Left hindlimb (tissue), 1 donor: Measurements from ENCODE around the gene GRK1.
A peak's percentile ranks its signal among the peaks of the same experiment; 100 is the strongest.
"Not testable (repeated sequence)": the region's sequence is repeated elsewhere in the genome, so short reads cannot be mapped to it uniquely, and the experiment has no call there.

Experiments used
- DNase-seq: peaks from one replicate; pipeline ENCODE4 v3.0.0-alpha.2; 2018

Gene GRK1

DNA sequence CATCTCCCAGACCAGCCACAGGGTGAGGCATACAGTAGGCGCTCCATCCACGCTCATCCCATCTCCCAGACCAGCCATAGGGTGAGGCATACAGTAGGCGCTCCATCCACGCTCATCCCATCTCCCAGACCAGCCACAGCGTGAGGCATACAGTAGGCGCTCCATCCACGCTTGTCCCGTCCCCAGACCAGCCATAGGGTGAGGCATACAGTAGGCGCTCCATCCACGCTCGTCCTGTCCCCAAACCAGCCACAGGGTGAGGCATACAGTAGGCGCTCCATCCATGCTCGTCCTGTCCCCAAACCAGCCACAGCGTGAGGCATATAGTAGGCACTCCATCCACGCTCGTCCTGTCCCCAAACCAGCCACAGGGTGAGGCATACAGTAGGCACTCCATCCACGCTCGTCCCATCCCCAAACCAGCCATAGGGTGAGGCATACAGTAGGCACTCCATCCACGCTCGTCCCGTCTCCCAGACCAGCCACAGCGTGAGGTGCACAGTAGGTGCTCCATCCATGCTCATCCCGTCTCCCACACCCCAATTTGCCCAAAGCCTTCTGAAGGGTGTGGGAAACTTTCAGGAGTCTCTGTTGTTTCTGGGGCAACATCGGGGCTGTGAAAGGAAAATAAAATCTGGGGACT is 78.6 kb downstream of the GRK1 start:
- DNase-seq = not testable (repeated sequence)

DNA sequence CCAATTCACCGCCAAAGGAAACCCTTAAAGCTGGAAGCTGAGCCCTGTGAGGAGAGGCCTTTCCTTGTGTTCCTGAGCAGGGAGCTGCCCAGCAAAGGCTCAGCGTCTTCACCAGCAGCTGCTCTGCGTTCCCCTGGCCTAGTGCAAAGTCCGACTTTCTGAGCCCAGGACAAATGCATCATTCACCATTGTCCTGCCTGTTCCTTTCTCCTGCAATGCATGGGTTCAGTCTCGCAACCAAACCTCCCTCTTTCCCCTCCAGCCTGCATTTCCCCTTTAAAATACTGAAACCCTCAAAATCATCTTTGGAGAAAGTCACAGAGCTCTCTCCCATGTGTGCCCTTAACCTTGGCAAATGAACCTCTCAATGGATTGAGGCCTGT is 79.1 kb downstream of the GRK1 start:
- no peak for DNase-seq

DNA sequence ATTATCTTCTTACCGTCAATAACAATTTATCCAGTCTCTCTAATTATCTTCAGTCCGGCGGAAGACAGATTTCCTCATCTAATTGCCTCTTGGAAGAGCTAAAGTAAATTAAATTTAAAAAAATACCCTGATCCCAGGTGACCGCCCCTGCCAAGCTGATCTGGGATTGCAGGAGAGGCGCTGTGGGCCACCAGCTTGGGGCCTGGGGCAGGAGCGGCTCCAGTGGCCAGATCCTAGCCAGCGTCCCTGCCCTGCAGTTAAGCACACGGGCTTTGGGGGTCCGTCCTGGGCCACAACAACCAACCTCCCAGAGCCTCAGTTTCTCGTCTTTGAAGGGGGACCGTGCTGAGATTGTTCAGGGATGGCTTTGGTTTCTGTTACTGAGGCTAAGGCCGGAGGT is 79.7 kb downstream of the GRK1 start:
- DNase-seq = peak; percentile 21

DNA sequence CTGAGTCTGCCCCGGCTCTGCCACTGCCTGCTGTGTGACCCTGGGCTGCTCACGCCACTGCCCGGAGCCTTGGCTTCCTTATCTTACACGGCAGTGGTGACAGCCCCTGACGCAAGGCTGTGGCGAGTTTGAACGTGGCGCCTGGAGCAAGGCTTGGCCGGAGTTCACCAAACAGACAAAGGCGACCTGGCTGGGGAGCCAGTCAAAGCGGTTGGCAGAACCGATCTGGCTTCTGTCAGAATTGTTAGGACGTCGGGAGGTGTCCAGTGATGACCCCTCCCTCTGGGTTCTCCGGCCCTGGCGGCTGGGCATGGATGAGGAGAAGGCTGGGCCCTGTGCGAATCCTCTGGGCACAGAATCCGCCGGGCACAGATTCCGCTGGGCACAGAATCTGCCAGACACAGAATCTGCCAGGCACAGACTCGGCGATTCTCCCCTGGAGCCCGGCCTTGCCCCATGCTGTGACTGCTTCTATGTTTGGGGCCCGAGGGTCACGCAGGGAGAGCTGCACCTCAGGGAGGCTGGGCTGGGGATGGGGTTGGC is 80.3 kb downstream of the GRK1 start:
- DNase-seq = no peak

DNA sequence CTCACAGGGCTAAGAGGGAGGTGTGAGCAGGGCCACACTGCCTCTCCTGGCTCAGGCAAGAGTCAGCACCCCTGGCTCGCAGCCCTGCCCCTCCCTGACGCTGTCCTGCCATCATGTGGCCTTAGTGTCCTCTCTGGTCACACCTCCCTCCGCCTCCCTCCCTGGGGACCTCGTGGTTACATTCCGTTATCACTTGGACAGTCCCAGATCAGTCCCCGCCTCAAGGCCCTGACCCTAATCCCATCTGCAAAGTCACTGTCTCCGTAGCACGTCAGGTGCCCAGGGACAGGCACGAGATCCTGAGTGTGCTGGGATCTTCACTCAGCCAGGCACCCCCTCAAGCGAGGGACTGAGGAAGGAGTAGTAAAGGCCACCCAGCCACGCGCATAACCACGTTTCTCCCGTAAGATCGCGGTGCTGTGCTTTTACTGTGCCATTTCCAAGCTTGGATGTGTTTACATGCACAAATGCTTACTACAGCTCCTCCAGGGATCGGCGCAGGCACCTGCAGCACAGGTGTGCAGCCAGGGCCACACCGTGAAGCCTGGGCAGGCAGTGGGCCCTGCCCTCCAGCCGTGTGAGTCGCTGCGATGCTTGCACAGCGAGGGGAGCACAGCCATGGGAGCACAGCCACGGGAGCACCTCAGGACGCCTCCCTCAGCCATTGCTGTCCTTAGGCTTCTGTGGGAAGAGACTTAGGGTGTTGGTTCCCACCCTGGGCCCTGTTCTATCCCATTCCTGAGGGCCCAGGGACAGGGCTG is 81.3 kb downstream of the GRK1 start:
- no peak for DNase-seq

DNA sequence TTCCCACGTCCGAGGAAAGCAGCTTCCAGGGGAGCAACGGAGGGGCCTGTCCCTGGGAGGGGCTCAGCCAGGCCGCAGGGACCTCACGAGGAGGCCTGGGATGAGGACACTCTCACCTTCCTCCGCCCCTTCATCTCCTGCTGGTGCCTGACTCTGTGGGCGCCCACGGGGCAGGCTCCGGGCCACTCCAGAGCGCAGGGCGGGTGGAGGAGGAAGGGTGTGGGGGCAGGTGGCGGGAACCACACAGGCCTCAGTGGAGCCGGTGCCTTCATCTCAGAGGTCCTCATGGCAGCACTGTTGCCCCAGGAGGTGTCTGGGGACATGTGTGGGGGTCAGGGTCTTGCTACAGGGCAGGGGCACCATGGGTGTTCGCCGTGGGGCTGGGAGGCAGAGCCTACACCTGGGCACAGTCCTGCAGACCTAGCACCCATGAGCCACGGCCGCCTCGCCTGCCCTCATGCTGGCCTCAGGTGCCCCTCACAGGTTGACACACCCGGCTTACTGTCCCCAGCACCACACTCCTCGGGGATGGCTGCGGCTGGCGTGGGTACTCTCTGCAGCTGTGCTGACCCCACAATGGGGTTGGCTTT is 81.9 kb downstream of the GRK1 start:
- DNase-seq = no peak

DNA sequence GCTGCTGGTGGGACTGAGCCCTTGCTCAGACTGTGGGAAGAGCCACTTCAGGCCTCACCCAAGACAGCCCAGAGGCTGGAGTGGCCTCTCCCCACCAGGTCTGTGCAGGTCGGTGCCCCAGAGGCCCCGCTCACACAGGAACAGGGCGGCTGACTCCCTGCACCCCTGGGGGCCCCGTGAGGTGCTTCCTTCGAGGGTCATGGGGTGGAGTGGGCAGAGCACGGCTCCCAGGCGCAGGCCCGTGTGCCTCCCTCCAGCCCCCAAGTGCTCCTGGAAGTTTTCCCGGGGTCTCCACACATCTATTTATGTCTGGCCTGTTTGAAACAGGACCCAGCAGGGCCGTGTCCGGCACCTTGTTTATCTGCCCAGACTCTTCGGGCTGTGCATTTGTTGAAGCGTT is 82.5 kb downstream of the GRK1 start:
- DNase-seq = no peak

DNA sequence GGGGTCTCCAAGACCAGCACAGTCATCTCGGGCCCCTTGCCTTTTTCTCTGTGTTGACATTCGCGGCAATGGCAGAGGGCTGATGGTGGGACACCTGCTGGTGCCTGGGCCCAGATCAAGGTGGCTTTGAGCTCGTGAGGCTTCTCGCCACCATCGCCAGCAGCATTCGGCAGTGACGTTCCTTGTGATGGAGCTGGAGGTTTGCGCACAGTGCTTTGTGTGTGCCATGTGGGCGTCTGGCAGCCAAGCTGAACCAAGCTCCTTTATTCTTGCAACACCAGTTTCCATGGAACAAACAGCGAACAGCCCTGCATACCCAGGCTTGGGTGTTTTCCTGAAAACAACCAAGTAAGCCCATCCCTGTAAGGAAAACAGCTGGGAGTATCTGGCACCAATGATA is 82.9 kb downstream of the GRK1 start:
- DNase-seq = no peak

DNA sequence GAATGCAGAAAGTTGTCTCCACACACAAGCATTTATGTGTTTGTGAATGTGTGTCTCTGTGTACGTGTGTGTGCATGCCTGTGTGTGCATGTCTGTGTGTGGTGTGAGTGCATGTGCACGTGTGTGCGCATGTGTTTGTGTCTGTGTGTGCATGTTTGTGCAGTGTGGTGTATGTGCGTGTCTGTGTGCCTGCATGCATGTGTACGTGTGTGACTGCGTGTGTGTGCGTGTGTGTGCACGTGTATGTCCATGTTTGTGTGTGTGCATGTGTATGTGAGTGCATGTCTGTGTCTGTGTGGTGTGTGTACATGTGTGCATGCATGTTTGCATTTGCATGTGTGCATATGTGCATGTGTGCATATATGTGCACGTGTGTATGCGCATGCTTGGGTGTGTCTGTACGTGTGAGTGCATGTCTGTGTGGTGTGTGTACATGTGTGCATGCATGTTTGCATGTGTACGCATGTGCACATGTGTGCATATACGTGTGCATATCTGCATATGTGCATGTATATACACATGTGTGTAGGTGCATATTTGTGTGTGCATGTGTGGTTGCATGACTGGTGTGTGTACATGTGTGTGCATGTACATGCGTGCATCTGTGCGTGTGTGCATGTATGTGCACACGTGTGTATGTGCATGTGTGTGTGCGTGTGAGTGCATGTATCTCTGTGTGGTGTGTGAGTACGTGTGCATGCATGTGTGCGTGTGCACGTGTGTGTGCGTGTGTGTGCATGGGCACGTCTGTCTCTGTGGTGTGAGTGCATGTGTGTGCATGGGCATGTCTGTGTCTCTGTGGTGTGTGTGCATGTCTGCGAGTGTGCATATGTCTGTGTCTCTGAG is 83.8 kb downstream of the GRK1 start:
- no peak for DNase-seq

DNA sequence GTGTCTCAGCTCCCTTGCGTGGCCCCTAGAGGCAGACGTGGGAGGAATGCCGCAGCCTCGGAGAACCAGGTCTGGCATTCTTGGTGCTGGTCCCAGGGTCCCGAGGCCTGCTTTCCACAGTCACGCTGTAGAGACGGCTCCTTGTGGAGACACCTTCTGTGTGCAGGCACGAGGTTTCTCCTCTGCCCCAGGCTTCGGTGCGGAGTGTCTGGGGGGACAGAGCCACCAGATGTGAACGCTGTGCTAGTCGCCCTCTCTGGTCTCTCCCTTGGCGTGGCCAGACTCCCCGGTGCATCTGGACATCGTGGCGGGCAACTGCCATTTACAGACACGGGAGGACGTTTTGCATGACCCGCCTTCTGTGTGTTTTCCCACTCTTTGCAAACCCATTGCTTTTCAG is 84.5 kb downstream of the GRK1 start:
- peak; percentile 22 for DNase-seq

DNA sequence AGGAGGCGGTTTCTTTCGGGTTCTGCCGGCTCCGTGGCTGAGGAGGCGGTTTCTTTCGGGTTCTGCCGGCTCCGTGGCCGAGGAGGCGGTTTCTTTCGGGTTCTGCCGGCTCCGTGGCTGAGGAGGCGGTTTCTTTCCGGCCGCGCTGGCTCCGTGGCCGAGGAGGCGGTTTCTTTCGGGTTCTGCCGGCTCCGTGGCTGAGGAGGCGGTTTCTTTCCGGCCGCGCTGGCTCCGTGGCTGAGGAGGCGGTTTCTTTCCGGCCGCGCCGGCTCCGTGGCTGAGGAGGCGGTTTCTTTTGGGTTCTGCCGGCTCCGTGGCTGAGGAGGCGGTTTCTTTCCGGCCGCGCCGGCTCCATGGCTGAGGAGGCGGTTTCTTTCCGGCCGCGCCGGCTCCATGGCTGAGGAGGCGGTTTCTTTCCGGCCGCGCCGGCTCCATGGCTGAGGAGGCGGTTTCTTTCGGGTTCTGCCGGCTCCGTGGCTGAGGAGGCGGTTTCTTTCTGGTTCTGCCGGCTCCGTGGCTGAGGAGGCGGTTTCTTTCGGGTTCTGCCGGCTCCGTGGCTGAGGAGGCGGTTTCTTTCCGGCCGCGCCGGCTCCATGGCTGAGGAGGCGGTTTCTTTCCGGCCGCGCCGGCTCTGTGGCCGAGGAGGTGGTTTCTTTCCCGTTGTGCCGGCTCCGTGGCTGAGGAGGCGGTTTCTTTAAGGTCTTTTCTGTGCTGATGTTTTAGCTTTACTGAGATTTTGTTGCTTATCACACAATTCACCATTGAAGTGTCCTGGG is 85.4 kb downstream of the GRK1 start:
- not testable (repeated sequence) for DNase-seq

DNA sequence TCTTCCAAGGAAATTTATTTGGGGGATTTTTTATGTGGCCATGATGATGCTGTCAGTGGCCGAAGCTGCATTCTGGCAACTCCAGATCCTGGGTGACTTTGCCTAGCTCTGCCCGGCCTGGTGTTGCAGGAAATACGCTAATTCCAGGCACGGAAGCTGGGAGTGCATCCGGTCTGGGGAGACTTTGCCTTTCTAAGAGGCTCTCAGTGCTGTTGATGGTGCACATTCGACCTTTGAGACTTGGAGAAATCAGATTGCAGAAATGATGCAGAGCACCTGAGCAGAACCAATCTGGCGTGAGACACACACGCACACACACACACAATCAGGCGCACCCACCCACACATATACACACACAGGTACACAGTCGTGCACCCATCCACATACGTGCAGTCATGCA is 86.2 kb downstream of the GRK1 start:
- no peak for DNase-seq

DNA sequence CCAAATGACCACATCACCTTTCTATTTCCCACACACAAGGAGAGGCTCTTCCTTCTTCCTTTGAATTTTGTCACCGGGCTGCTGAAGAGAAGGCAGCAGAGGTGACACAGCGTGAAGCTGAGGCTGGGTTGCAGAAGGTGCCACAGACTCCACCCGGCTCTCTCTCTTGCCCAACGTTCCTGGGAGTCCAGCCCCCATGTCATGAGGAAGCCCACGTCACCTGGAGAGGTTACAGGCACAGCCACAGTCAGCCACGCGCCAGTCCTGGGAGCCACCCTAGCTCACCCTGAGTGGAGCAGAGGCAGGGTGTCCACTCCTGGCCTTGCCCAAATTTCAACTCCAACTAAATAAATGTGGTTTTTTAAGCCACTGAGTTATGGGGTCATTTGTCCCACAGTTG is 87.2 kb downstream of the GRK1 start:
- no peak for DNase-seq

DNA sequence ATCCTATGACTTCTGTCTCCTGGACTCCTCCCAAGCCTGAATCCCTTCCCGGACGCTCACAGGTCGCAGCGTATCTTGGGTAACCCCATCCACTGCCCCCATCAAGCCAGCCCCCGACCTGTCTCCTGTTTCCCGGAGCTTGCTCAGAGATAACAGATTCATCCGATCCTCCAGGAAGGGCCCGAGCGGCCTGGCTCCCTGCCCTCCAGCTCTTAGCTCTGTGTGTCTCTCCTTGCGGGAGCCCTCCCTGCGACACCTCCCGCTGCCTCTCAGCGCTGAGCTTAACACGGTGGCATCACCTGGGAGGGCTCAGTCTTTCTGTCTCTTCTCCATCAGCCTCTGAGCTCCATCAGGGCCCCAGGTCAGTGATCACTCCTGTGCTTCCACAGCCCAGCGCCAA is 87.7 kb downstream of the GRK1 start:
- peak; percentile 18 for DNase-seq

DNA sequence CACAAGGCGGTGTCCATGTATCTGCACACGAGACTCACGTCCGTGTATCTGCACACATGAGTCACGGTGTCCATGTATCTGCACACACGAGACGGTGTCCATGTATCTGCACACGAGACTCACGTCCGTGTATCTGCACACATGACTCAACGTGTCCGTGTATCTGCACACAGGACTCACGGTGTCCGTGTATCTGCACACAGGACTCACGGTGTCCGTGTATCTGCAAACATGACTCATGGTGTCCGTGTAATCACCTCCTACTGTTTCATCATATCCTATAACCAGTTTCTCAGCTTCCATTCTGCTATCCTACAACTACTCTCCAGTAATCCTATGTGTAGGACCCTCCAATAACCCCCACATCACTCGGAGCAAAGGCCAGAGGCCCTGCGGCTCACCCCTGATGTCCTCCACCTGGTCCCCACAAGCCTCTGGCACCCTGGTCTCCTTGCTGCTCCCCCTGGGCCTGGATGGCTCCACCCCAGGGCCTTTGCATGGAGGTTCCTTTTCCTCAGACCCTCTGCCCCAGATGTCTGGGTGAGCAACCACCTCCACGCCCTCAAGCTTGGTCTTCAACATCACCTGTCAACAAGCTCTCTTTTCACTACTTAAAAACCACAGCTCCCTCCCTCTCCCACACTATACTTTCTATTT is 89.5 kb downstream of the GRK1 start:
- DNase-seq = no peak

DNA sequence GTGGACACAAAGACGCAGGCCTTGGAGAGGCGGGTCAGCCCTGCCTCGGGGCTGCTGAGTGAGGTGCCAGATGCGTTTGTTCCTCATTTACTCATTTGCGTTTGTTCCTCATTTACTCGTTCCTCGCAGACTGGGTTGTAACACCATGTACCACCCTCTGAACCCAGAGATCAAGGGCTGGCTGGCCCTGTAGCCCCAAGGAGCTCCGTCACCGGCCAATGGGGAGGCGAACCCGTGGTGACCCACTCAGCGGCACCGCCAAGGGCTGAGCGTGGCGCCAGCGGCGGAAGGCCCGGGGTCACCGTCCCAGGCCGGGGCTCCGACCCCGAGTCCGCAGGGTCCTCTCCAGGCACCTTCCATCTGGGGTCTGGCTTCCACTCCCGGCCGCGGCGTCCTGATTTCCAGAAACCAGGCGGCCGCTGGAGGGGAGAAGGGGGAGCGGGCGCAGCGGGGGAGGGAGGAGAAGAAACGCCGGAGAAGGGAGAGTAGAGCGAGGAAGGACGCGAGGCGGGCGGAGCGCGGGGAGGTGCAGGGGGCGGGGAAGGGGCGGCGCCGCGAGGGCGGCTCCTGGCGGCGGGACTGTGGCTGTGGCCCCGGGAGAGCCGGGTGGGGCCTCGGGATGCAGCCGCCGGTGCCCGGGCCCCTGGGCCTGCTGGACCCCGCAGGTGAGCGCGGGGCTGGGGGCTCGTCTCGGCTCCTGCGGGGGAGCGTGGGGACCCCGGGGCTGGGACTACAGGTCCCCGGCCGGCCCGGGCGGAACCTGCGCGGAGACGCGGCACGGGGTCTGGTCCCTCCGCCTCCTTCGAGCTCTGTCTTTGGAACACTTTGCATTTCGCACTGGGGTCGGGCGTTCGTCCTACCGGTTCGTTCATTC is 91.9 kb downstream of the GRK1 start, which contains the start of gene TMEM255B:
TSS of gene TMEM255B (plus strand) at position 576 of the 874 bp plus-strand sequence. CDS start at position 620, 44 bp downstream.
- DNase-seq = peak; percentile 86

DNA sequence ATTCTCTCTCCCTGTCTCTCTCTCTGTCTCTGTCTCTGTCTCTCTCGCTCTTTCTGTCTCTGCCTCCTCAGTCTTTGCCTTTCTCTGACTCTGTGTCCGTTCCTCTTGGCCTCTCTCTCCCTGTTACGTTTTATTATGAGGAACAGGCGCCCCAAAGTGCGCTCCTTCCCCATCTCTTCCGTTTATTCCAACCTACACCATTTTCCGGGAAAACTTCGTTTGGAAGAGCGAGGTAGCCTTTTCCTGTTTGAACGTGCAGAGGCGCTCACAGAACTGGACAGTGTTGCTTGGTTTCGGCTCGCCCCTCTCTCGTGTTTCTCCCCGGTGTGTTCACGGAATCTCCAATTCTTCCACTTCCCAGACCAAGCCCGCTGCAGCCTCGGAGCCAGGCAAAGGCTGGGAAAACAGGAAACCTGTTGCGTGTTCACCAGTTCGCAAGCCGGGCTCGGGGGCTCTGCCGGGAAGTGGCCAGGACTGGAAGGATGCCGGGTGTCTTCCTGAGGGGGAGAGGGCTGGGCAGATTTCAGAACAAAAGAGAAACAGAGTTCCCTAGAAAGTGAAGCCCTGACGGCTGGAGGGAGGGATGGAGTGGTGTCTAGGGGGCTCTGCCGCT is 92.6 kb downstream of the GRK1 start:
- no peak for DNase-seq

DNA sequence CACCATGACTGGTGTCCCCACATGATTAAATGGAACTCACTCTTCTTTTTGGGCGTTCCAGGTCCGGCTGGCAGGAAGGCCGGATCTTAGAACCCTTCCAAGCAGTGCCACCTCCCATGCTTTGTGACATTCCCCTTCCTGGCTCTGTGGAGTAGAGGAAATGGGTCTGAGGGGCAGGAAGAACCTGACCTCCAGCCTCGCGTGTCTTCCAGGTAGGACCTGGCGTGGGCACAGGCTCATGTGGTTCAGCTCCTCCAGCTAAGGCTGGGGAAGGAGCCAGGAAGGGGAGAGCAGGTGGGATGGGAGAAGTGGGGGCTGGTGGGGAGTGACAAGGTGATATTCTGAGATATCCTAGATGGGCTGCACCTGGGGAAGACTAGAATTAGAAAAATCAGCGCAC is 94.1 kb downstream of the GRK1 start:
- no peak for DNase-seq

DNA sequence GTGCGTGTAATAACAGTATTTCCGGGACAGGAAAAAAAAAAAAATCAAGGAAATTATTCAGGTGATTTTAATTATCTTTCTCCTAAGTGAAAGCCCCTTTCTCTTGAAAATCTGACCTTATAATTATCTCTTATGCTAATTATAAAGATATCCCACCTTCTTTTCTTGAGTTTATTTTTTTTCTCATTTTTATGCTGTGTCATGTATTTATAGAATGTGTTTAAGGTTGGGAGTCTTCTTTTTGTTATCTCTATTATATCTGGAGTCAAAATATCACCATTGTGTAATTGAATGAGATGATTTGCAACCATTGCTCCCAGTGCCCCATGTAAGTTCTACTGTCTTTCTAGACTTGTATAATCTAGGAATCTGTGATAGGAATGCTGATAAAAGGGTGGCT is 95.1 kb downstream of the GRK1 start:
- no peak for DNase-seq

DNA sequence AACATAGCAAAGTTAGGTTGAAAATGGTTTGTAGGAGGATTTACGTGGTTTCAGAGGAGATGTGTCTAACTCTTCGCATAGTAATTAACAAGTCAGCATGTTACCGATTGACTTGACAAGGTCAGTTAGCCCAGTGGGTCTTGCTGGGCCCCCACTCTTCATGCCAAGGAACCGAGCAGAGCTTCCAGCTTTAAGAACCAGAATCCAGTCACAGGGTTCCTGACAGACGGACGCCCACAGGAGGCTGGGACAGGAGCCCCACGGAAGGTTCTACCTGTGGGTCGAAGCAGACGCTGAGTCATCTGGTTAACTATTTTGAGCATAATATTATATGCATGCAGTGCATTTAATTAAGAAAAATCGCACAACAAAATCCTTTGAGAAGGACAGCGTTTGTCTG is 95.5 kb downstream of the GRK1 start:
- DNase-seq = no peak
